Body of pancreas (tissue), 4 donors: ENCODE data around the gene TMTC2. TPM values are rescaled to one million over a fixed set of nuclear protein-coding genes. Genes with fewer than 3 reads are reported as not detected.

Source experiments
- ATAC-seq: fragments of 150-250 bp; one replicate; pipeline ENCODE4 v1.9.1; 2016
- DNase-seq, 4 donors: peaks; one replicate each; pipeline ENCODE4 v3.0.0-alpha.2; 2019
- H3K27ac ChIP-seq, 4 donors: fragments of 200-600 bp; sonication (generic); 1 replicate in 3 of 4; 2 replicates in 1 of 4; pipeline versions ENCODE4 v1.5.1 to v1.6.1; 2016 to 2019; ENCODE audit warnings: mild to moderate bottlenecking in 1 of 4, mixed read lengths in 1 of 4, moderate library complexity in 1 of 4
- H3K27me3 ChIP-seq, 2 donors: fragments of 200-600 bp; sonication (generic); one replicate each; pipeline ENCODE4 v1.6.0; 2016; ENCODE audit warnings: mild to moderate bottlenecking in 1 of 2
- H3K36me3 ChIP-seq, 2 donors: fragments of 200-600 bp; sonication (generic); replicated peaks in 1 of 2; 2 replicates each; pipeline ENCODE4 v1.5.1; 2016; ENCODE audit warnings: low read depth in 2 of 2; ENCODE audit not compliant: insufficient read depth in 1 of 2
- H3K4me1 ChIP-seq: fragments of 200-600 bp; sonication (generic); one replicate; pipeline ENCODE4 v1.6.0; 2016
- H3K4me3 ChIP-seq, 2 donors: fragments of 200-600 bp; sonication (generic); 1 replicate in 1 of 2; 2 replicates in 1 of 2; pipeline ENCODE4 v1.5.1; 2016 to 2019
- H3K9me3 ChIP-seq, 3 donors: fragments of 200-600 bp; sonication (generic); 1 replicate in 2 of 3; 2 replicates in 1 of 3; pipeline ENCODE4 v1.5.1; 2016
- POLR2A ChIP-seq, 3 donors: fragments of 450-650 bp; IDR thresholded peaks; one replicate each; pipeline ENCODE4 v1.6.1; 2016; ENCODE audit warnings: antibody characterized with exemption in 3 of 3, mild to moderate bottlenecking in 2 of 3
- WGBS, 2 donors: methylation state at CpG; one replicate each; pipeline ENCODE4 v1.1.5; 2017; 5-methylcytosine and 5-hydroxymethylcytosine counted together
- intact Hi-C: fragments of 100-400 bp; cut with DNase I; formaldehyde crosslinking; loops from one replicate; pipeline ENCODE4 v1.15.1; 2023
- total RNA-seq, 2 donors: library from RNA; depleted of rRNA; stranded (reverse); fragments of >200 nt; gene quantifications; one replicate each; pipeline ENCODE4 v1.1.0, GENCODE V29; 2016
- TF ChIP-seq, protein P1 (sequence below), 7 experiments: fragments of 450-650 bp in 4 of 7; fragments of 200-600 bp in 3 of 7; sonication (generic) in 3 of 7; IDR thresholded peaks; one replicate each; pipeline ENCODE4 v1.5.1; 2016 to 2019; ENCODE audit warnings: antibody characterized with exemption in 7 of 7

TMTC2 gene
- total RNA-seq, 2 donors from 2014 or later: 10.4 to 20.1 TPM

DNA sequence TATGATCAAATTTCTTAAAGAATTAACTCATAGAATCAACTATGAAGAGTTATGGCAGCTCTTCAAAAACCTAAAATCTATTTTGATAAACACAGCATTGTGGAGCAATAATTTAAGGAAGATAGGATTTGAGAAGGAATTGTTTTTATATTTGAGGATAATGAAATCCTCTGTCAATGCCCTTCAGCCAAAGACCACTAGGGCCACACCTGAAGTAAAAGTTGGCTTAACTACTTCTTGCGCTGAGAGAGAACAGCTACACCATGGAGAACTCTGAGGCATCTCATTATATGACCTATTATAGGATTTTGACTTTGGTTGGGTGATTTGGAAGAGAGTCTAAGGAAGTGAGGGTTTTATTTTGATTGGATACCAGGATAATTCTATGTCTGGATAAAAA is 237.2 kb downstream of the TMTC2 start:
- ATAC-seq: no peak

DNA sequence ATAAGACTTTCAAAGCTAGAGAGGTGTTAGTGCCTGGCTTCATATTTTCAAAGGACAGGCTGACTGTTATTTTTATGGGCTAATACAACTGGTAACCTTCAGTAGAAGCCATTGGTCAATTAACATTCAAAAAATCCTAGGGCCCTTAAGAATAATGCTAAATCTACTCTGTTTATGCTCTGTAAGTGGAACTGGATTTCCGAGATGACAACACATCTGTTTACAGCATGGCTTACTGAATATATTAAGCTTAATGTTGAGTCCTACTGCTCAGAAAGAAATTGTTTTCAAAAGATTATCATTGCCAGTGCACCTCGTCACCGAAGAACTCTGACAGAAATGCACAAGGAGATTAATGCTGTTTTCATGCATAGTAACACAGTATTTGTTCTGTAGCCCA is 239.9 kb downstream of the TMTC2 start:
- DNase-seq (no peak), ATAC-seq (no peak)
- TF ChIP-seq, protein P1, sequence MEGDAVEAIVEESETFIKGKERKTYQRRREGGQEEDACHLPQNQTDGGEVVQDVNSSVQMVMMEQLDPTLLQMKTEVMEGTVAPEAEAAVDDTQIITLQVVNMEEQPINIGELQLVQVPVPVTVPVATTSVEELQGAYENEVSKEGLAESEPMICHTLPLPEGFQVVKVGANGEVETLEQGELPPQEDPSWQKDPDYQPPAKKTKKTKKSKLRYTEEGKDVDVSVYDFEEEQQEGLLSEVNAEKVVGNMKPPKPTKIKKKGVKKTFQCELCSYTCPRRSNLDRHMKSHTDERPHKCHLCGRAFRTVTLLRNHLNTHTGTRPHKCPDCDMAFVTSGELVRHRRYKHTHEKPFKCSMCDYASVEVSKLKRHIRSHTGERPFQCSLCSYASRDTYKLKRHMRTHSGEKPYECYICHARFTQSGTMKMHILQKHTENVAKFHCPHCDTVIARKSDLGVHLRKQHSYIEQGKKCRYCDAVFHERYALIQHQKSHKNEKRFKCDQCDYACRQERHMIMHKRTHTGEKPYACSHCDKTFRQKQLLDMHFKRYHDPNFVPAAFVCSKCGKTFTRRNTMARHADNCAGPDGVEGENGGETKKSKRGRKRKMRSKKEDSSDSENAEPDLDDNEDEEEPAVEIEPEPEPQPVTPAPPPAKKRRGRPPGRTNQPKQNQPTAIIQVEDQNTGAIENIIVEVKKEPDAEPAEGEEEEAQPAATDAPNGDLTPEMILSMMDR (IDR thresholded peaks at IDR 0.05): no peak
- no peak for TF ChIP-seq POLR2A (IDR thresholded peaks at IDR 0.05)
- no peaks in the 10 kb centered on the region for H3K36me3 ChIP-seq
- WGBS, 2 donors: 73 to 97% methylated on average over 3 of the region's 3 CpGs
- no peak overlapping the region for H3K4me3 ChIP-seq
- no peaks in the 10 kb centered on the region for H3K4me1 ChIP-seq
- no peak overlapping the region for H3K27ac ChIP-seq
- no peaks in the 10 kb centered on the region for H3K9me3 ChIP-seq
- intact Hi-C loops: no loop called here
- no peaks in the 10 kb centered on the region for H3K27me3 ChIP-seq

More for the DNA sequence above, 237.2 kb downstream of the TMTC2 start:
- Histone ChIP-seq H3K27me3 (no peaks in the 10 kb centered on the region), H3K4me1 (no peaks in the 10 kb centered on the region), H3K4me3 (no peak overlapping the region), H3K36me3 (no peaks in the 10 kb centered on the region), H3K9me3 (no peaks in the 10 kb centered on the region), H3K27ac (no peak overlapping the region)
- TF ChIP-seq, protein P1 (IDR thresholded peaks at IDR 0.05): no peak
- no peak for TF ChIP-seq POLR2A (IDR thresholded peaks at IDR 0.05)
- 91 to 100% methylated on average over 1 of the region's 1 CpG for WGBS, 2 donors
- DNase-seq: no peak
- intact Hi-C loops: no loop called here

GRCh38 chr12:82930301-82930700 is 243.6 kb downstream of the TMTC2 start:
- Histone ChIP-seq H3K36me3 (no peaks in the 10 kb centered on the region), H3K4me3 (no peak overlapping the region), H3K9me3 (no peaks in the 10 kb centered on the region), H3K4me1 (no peaks in the 10 kb centered on the region), H3K27me3 (no peaks in the 10 kb centered on the region), H3K27ac (no peak overlapping the region)
- no peak for TF ChIP-seq POLR2A (IDR thresholded peaks at IDR 0.05)
- TF ChIP-seq, protein P1 (IDR thresholded peaks at IDR 0.05): no peak
- intact Hi-C loops: no loop called here
- 92 to 96% methylated on average over 3 of the region's 3 CpGs for WGBS, 2 donors
- DNase-seq (no peak), ATAC-seq (no peak)

- Histone ChIP-seq H3K4me1 (no peaks in the 10 kb centered on the region), H3K27ac (no peak overlapping the region), H3K36me3 (no peaks in the 10 kb centered on the region), H3K4me3 (no peak overlapping the region), H3K9me3 (no peaks in the 10 kb centered on the region), H3K27me3 (no peaks in the 10 kb centered on the region)
- TF ChIP-seq, protein P1 (IDR thresholded peaks at IDR 0.05): no peak
- TF ChIP-seq POLR2A (IDR thresholded peaks at IDR 0.05): no peak
- no peak for DNase-seq
- ATAC-seq: no peak
- intact Hi-C loops: no loop called here
- 87 to 89% methylated on average over 5 of the region's 5 CpGs for WGBS, 2 donors
Observed at GRCh38 chr12:82931349-82932116, 244.8 kb downstream of the TMTC2 start.

GRCh38 chr12:82937151-82937550 is 250.4 kb downstream of the TMTC2 start:
- Histone ChIP-seq H3K27ac (no peak overlapping the region), H3K4me3 (no peak overlapping the region), H3K27me3 (no peaks in the 10 kb centered on the region), H3K36me3 (no peaks in the 10 kb centered on the region), H3K4me1 (no peaks in the 10 kb centered on the region), H3K9me3 (no peaks in the 10 kb centered on the region)
- ATAC-seq: no peak
- no peak for DNase-seq
- WGBS, 2 donors: 41 to 60% methylated on average over 2 of the region's 2 CpGs
- TF ChIP-seq, protein P1 (IDR thresholded peaks at IDR 0.05): no peak
- no peak for TF ChIP-seq POLR2A (IDR thresholded peaks at IDR 0.05)
- intact Hi-C loops: no loop called here
